K562 (cell line): Measurements from ENCODE around the gene GCN1. TPM values are rescaled to one million over a fixed set of nuclear protein-coding genes. Genes with fewer than 3 reads are reported as not detected.
A peak's percentile ranks its signal among the peaks of the same experiment; 100 is the strongest.

Source experiments
- DDX20 ChIP-seq: fragments of 450-650 bp; IDR thresholded peaks from 2 replicates; pipeline ENCODE4 v1.6.1; 2016; ENCODE audit warnings: missing genetic modification characterization, low read depth, mild to moderate bottlenecking, missing compliant biosample characterization, moderate library complexity
- ERF ChIP-seq: fragments of 450-650 bp; formaldehyde crosslinking; IDR thresholded peaks from 2 replicates; pipeline ENCODE4 v1.4.0; 2020; ENCODE audit warnings: mild to moderate bottlenecking, mixed read lengths
- ETV6 ChIP-seq, 3 experiments: fragments of 150-350 bp in 1 of 3; sonication (generic) in 1 of 3; formaldehyde crosslinking in 1 of 3; IDR thresholded peaks; 2 replicates each; pipeline versions ENCODE4 v1.6.1 to v1.8.0; 2014 to 2022; ENCODE audit warnings: borderline replicate concordance in 2 of 3, low read depth in 2 of 3, antibody characterized with exemption in 1 of 3, low read length in 1 of 3, mild to moderate bottlenecking in 1 of 3, missing genetic modification reagents in 1 of 3
- HIVEP1 ChIP-seq: fragments of 250-450 bp; sonication (Bioruptor Pico); IDR thresholded peaks from 2 replicates; pipeline ENCODE4 v1.4.0; 2020; ENCODE audit warnings: mild to moderate bottlenecking
- NFE2L1 ChIP-seq: fragments of 450-650 bp; IDR thresholded peaks from 2 replicates; pipeline ENCODE4 v1.6.1; 2016; ENCODE audit warnings: missing genetic modification characterization, low read depth, mild to moderate bottlenecking, missing compliant biosample characterization, moderate library complexity, borderline replicate concordance
- NR0B1 ChIP-seq: fragments of 450-650 bp; IDR thresholded peaks from one replicate; pipeline ENCODE4 v1.6.1; 2018; ENCODE audit warnings: mild to moderate bottlenecking, moderate library complexity; ENCODE audit not compliant: partially characterized antibody
- NR2C2 ChIP-seq, 2 experiments: fragments of 200-800 bp in 1 of 2; sonication (Bioruptor generic) in 1 of 2; sonication (generic) in 1 of 2; formaldehyde crosslinking in 1 of 2; IDR thresholded peaks; 2 replicates each; pipeline versions ENCODE4 v1.6.1 to v1.8.0; 2016 to 2022; ENCODE audit warnings: mild to moderate bottlenecking in 1 of 2, missing compliant biosample characterization in 1 of 2, missing genetic modification characterization in 1 of 2, missing genetic modification reagents in 1 of 2
- PTRF ChIP-seq: fragments of 450-650 bp; IDR thresholded peaks from 2 replicates; pipeline ENCODE4 v1.6.1; 2016; ENCODE audit warnings: mild to moderate bottlenecking, missing genetic modification characterization, missing compliant biosample characterization
- SMAD1 ChIP-seq: fragments of 150-350 bp; IDR thresholded peaks from 2 replicates; pipeline ENCODE4 v1.6.1; 2014; ENCODE audit warnings: low read length, low read depth; ENCODE audit not compliant: partially characterized antibody
- ZNF780A ChIP-seq: fragments of 250-450 bp; sonication (Bioruptor Pico); IDR thresholded peaks from 2 replicates; pipeline ENCODE4 v1.5.0; 2021; ENCODE audit warnings: mild to moderate bottlenecking
- ZSCAN29 ChIP-seq: fragments of 450-650 bp; IDR thresholded peaks from 2 replicates; pipeline ENCODE4 v1.6.1; 2017
- polyA plus RNA-seq, 8 experiments: library from polyadenylated mRNA; depleted of rRNA in 4 of 8; stranded (reverse) in 5 of 8; unstranded in 3 of 8; fragments of >200 nt; fragmentation: Nextera tagmentation in 2 of 8; fragmentation: Illumina TruSeq in 1 of 8; extraction: Ambion mirVana in 2 of 8; extraction: Trizol in 1 of 8; gene quantifications; 2 replicates each; pipeline versions ENCODE4 v1.2.1 to v1.2.3, GENCODE V29; 2011 to 2014; ENCODE audit warnings: inconsistent platforms in 1 of 8, missing spikeins in 1 of 8
- total RNA-seq, 7 experiments: library from RNA; depleted of rRNA in 6 of 7; stranded (reverse); fragments of >200 nt in 6 of 7; fragmentation: Illumina TruSeq in 2 of 7; extraction: Trizol in 2 of 7; gene quantifications; 2 replicates each; pipeline versions ENCODE4 v1.2.1 to v1.2.3, GENCODE V29; 2011 to 2021; ENCODE audit warnings: low replicate concordance in 1 of 7
- TF ChIP-seq, protein P1 (sequence below), 2 experiments: fragments of 450-650 bp in 1 of 2; IDR thresholded peaks; 2 replicates each; pipeline ENCODE4 v1.6.1; 2011 to 2017; ENCODE audit warnings: low read depth in 2 of 2, antibody characterized with exemption in 1 of 2, borderline replicate concordance in 1 of 2, low read length in 1 of 2, mild to moderate bottlenecking in 1 of 2, mixed read lengths in 1 of 2; ENCODE audit not compliant: control insufficient read depth in 1 of 2
- TF ChIP-seq, protein P2 (sequence below): sonication (generic); formaldehyde crosslinking; IDR thresholded peaks from 2 replicates; pipeline ENCODE4 v1.8.0; 2022; ENCODE audit warnings: mild to moderate bottlenecking, low read depth, missing genetic modification reagents
- TF ChIP-seq, protein P3 (sequence below): sonication (generic); formaldehyde crosslinking; IDR thresholded peaks from 2 replicates; pipeline ENCODE4 v1.8.0; 2022; ENCODE audit warnings: mild to moderate bottlenecking, missing genetic modification reagents

The GCN1 gene
- total and polyA plus RNA-seq, 9 of the 15 experiments (the other 6 are each of a cell fraction or from before 2014, with no cell fraction given), result 11.9 to 190 (median 51.7) TPM

GRCh38 chr12:120194534-120195395 lies at the start of gene GCN1 (continued):
- TF ChIP-seq DDX20 (tag), result no peak
- TF ChIP-seq, protein P1, sequence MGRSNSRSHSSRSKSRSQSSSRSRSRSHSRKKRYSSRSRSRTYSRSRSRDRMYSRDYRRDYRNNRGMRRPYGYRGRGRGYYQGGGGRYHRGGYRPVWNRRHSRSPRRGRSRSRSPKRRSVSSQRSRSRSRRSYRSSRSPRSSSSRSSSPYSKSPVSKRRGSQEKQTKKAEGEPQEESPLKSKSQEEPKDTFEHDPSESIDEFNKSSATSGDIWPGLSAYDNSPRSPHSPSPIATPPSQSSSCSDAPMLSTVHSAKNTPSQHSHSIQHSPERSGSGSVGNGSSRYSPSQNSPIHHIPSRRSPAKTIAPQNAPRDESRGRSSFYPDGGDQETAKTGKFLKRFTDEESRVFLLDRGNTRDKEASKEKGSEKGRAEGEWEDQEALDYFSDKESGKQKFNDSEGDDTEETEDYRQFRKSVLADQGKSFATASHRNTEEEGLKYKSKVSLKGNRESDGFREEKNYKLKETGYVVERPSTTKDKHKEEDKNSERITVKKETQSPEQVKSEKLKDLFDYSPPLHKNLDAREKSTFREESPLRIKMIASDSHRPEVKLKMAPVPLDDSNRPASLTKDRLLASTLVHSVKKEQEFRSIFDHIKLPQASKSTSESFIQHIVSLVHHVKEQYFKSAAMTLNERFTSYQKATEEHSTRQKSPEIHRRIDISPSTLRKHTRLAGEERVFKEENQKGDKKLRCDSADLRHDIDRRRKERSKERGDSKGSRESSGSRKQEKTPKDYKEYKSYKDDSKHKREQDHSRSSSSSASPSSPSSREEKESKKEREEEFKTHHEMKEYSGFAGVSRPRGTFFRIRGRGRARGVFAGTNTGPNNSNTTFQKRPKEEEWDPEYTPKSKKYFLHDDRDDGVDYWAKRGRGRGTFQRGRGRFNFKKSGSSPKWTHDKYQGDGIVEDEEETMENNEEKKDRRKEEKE (IDR thresholded peaks at IDR 0.05; ENCODE audit: borderline replicate concordance in 1 of 2, control insufficient read depth in 1 of 2, low read depth in 2 of 2, low read length in 1 of 2), result 0 out of 4 replicates have a peak, but pooled peaks of 1 of the 2 experiments have one; percentile 29
- no peak for TF ChIP-seq NFE2L1 (tag)
- TF ChIP-seq ZNF780A (CRISPR knock-in tag), result no peak
- TF ChIP-seq HIVEP1 (CRISPR knock-in tag), result no peak
- peak; percentile 37 for TF ChIP-seq SMAD1
- TF ChIP-seq PTRF (tag), result no peak
- no peak for TF ChIP-seq NR0B1
- TF ChIP-seq ERF, result peak; percentile 27
- TF ChIP-seq ZSCAN29, result no peak
- TF ChIP-seq ETV6 (IDR thresholded peaks at IDR 0.05; ENCODE audit: borderline replicate concordance in 1 of 2, low read depth in 2 of 2, low read length in 1 of 2), result peak; percentile 19 to 69; a peak in 2 of 4 replicates
- peak; percentile 69; the same call in 1 of the 2 replicates for TF ChIP-seq ETV6 (CRISPR knock-in tag; IDR thresholded peaks at IDR 0.05; ENCODE audit: borderline replicate concordance)
- TF ChIP-seq, protein P2, sequence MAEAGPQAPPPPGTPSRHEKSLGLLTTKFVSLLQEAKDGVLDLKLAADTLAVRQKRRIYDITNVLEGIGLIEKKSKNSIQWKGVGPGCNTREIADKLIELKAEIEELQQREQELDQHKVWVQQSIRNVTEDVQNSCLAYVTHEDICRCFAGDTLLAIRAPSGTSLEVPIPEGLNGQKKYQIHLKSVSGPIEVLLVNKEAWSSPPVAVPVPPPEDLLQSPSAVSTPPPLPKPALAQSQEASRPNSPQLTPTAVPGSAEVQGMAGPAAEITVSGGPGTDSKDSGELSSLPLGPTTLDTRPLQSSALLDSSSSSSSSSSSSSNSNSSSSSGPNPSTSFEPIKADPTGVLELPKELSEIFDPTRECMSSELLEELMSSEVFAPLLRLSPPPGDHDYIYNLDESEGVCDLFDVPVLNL (CRISPR knock-in tag), result no peak
- TF ChIP-seq, protein P3, sequence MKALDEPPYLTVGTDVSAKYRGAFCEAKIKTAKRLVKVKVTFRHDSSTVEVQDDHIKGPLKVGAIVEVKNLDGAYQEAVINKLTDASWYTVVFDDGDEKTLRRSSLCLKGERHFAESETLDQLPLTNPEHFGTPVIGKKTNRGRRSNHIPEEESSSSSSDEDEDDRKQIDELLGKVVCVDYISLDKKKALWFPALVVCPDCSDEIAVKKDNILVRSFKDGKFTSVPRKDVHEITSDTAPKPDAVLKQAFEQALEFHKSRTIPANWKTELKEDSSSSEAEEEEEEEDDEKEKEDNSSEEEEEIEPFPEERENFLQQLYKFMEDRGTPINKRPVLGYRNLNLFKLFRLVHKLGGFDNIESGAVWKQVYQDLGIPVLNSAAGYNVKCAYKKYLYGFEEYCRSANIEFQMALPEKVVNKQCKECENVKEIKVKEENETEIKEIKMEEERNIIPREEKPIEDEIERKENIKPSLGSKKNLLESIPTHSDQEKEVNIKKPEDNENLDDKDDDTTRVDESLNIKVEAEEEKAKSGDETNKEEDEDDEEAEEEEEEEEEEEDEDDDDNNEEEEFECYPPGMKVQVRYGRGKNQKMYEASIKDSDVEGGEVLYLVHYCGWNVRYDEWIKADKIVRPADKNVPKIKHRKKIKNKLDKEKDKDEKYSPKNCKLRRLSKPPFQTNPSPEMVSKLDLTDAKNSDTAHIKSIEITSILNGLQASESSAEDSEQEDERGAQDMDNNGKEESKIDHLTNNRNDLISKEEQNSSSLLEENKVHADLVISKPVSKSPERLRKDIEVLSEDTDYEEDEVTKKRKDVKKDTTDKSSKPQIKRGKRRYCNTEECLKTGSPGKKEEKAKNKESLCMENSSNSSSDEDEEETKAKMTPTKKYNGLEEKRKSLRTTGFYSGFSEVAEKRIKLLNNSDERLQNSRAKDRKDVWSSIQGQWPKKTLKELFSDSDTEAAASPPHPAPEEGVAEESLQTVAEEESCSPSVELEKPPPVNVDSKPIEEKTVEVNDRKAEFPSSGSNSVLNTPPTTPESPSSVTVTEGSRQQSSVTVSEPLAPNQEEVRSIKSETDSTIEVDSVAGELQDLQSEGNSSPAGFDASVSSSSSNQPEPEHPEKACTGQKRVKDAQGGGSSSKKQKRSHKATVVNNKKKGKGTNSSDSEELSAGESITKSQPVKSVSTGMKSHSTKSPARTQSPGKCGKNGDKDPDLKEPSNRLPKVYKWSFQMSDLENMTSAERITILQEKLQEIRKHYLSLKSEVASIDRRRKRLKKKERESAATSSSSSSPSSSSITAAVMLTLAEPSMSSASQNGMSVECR (CRISPR knock-in tag), result peak; percentile 97
- TF ChIP-seq NR2C2 (CRISPR knock-in tag; IDR thresholded peaks at IDR 0.05), result peak; percentile 100
- peak; percentile 100 for TF ChIP-seq NR2C2 (tag; IDR thresholded peaks at IDR 0.05)
